ENCODE data around the gene NECAB3.

Gene NECAB3

GRCh38 chr20:33697129-33697528, 22.9 kb upstream of the NECAB3 start:
- DNase-seq, result no peak

- DNase-seq, result no peak
Observed at GRCh38 chr20:33696448-33696847, 22.2 kb upstream of the NECAB3 start.

- DNase-seq, result no peak
Observed at GRCh38 chr20:33694639-33695012, 20.4 kb upstream of the NECAB3 start.

- no peak for DNase-seq
Observed at GRCh38 chr20:33693741-33694638, 19.8 kb upstream of the NECAB3 start.

- DNase-seq, result no peak
Observed at GRCh38 chr20:33693289-33693688, 19.1 kb upstream of the NECAB3 start.

- DNase-seq, result peak in 4 of 6 experiments; percentile 4 to 33 (median 8)
Observed at GRCh38 chr20:33689973-33690372, 15.7 kb upstream of the NECAB3 start.

GRCh38 chr20:33689493-33689892, 15.3 kb upstream of the NECAB3 start:
- DNase-seq, result no peak

GRCh38 chr20:33688938-33689424, 14.8 kb upstream of the NECAB3 start:
- no peak for DNase-seq

GRCh38 chr20:33687993-33688937, 14.0 kb upstream of the NECAB3 start:
- no peak for DNase-seq

GRCh38 chr20:33687370-33687915, 13.2 kb upstream of the NECAB3 start:
- no peak for DNase-seq

GRCh38 chr20:33686984-33687366, 12.7 kb upstream of the NECAB3 start:
- DNase-seq, result no peak

GRCh38 chr20:33686100-33686983, 12.1 kb upstream of the NECAB3 start, which contains the start of gene E2F1:
E2F1 (minus strand) TSS chr20:33686385; CDS start chr20:33686264, 121 bp downstream.
- peak; percentile 81 to 94 (median 88) for DNase-seq

GRCh38 chr20:33685328-33686099, 11.3 kb upstream of the NECAB3 start:
- peak in 3 of 6 experiments; percentile 20 to 42 (median 25) for DNase-seq

- no peak for DNase-seq
Observed at GRCh38 chr20:33684533-33685327, 10.5 kb upstream of the NECAB3 start.

- DNase-seq, result no peak
Observed at GRCh38 chr20:33681728-33682353, 7.6 kb upstream of the NECAB3 start.

GRCh38 chr20:33681288-33681687, 7.1 kb upstream of the NECAB3 start:
- DNase-seq, result no peak

GRCh38 chr20:33680686-33681085, 6.5 kb upstream of the NECAB3 start:
- no peak for DNase-seq

GRCh38 chr20:33679758-33680485, 5.7 kb upstream of the NECAB3 start:
- DNase-seq, result peak in 1 of 6 experiments; percentile 10

All from stimulated activated naive CD4-positive, alpha-beta T cell (primary cell).